NCI-H446 (cell line): ENCODE data around the gene PPFIBP2.

ENCODE experiments used
- DNase-seq, 2 experiments: peaks; one replicate each; lab custom pipeline; 2025; lab: John Stamatoyannopoulos, UW

The PPFIBP2 gene

GRCh38 chr11:7600205-7600775 is 86.5 kb downstream of the PPFIBP2 start:
- peak in 1 of 2 experiments; percentile 73 for DNase-seq

- DNase-seq: no peak
These were observed 89.4 kb downstream of the PPFIBP2 start for GRCh38 chr11:7603031-7603781.

GRCh38 chr11:7604331-7604955 is 90.6 kb downstream of the PPFIBP2 start:
- no peak for DNase-seq

- peak in 1 of 2 experiments; percentile 35 for DNase-seq
These were observed 91.6 kb downstream of the PPFIBP2 start for GRCh38 chr11:7605186-7605943.

- DNase-seq: no peak
These were observed 92.7 kb downstream of the PPFIBP2 start for GRCh38 chr11:7606496-7606895.

- DNase-seq: no peak
These were observed 95.2 kb downstream of the PPFIBP2 start for GRCh38 chr11:7609015-7609414.

GRCh38 chr11:7609521-7609920 is 95.7 kb downstream of the PPFIBP2 start:
- no peak for DNase-seq

GRCh38 chr11:7610393-7610792 is 96.6 kb downstream of the PPFIBP2 start:
- no peak for DNase-seq

GRCh38 chr11:7611411-7611810 is 97.6 kb downstream of the PPFIBP2 start:
- no peak for DNase-seq

GRCh38 chr11:7612056-7612660 is 98.4 kb downstream of the PPFIBP2 start:
- DNase-seq: no peak

GRCh38 chr11:7612661-7613393 is 99.0 kb downstream of the PPFIBP2 start:
- DNase-seq: no peak

GRCh38 chr11:7613394-7613720 is 99.6 kb downstream of the PPFIBP2 start:
- DNase-seq: no peak

GRCh38 chr11:7614656-7615055 is 100.9 kb downstream of the PPFIBP2 start:
- no peak for DNase-seq

GRCh38 chr11:7617032-7617431 is 103.2 kb downstream of the PPFIBP2 start:
- no peak for DNase-seq

GRCh38 chr11:7619322-7619721 is 105.5 kb downstream of the PPFIBP2 start:
- no peak for DNase-seq

GRCh38 chr11:7621090-7621489 is 107.3 kb downstream of the PPFIBP2 start:
- DNase-seq: no peak

- DNase-seq: no peak
These were observed 107.8 kb downstream of the PPFIBP2 start for GRCh38 chr11:7621554-7621953.

GRCh38 chr11:7622721-7623120 is 108.9 kb downstream of the PPFIBP2 start:
- no peak for DNase-seq

- no peak for DNase-seq
These were observed 114.9 kb downstream of the PPFIBP2 start for GRCh38 chr11:7628660-7629059.

GRCh38 chr11:7630002-7630401 is 116.2 kb downstream of the PPFIBP2 start:
- peak in 1 of 2 experiments; percentile 49 for DNase-seq

- DNase-seq: no peak
These were observed 118.4 kb downstream of the PPFIBP2 start for GRCh38 chr11:7632211-7632610.

GRCh38 chr11:7635137-7635536 is 121.3 kb downstream of the PPFIBP2 start:
- DNase-seq: peak in 1 of 2 experiments; percentile 51
